ENCODE measurements around the gene ZNF177.

The ZNF177 gene

GRCh38 chr19:9353011-9353410 lies 9.8 kb upstream of the ZNF177 start:
- DNase-seq (ENCODE audit: low spot score) = no peak
- in situ Hi-C loops (cut with MboI; ENCODE audit: low sequenced_read_pairs, unreplicated experiment) = no loop called here
- no peak for TF ChIP-seq CTCF (IDR thresholded peaks at IDR 0.05; ENCODE audit: borderline replicate concordance, control extremely low read depth, extremely low read depth, insufficient read depth, missing control alignments)

GRCh38 chr19:9354651-9355050 lies 8.2 kb upstream of the ZNF177 start:
- no peak for TF ChIP-seq CTCF (IDR thresholded peaks at IDR 0.05; ENCODE audit: borderline replicate concordance, control extremely low read depth, extremely low read depth, insufficient read depth, missing control alignments)
- in situ Hi-C loops (cut with MboI; ENCODE audit: low sequenced_read_pairs, unreplicated experiment) = no loop called here
- no peak for DNase-seq (ENCODE audit: low spot score)

GRCh38 chr19:9370738-9371619 lies 8.2 kb downstream of the ZNF177 start:
- TF ChIP-seq CTCF (IDR thresholded peaks at IDR 0.05; ENCODE audit: borderline replicate concordance, control extremely low read depth, extremely low read depth, insufficient read depth, missing control alignments) = no peak
- DNase-seq (ENCODE audit: low spot score) = no peak
- in situ Hi-C loops (cut with MboI; ENCODE audit: low sequenced_read_pairs, unreplicated experiment) = no loop called here

GRCh38 chr19:9381361-9381785 lies 18.6 kb downstream of the ZNF177 start:
- in situ Hi-C loops (cut with MboI; ENCODE audit: low sequenced_read_pairs, unreplicated experiment) = no loop called here
- no peak for DNase-seq (ENCODE audit: low spot score)
- TF ChIP-seq CTCF (IDR thresholded peaks at IDR 0.05; ENCODE audit: borderline replicate concordance, control extremely low read depth, extremely low read depth, insufficient read depth, missing control alignments) = no peak

GRCh38 chr19:9406798-9407352 lies 44.1 kb downstream of the ZNF177 start:
- no peak for TF ChIP-seq CTCF (IDR thresholded peaks at IDR 0.05; ENCODE audit: borderline replicate concordance, control extremely low read depth, extremely low read depth, insufficient read depth, missing control alignments)
- peak; percentile 67 for DNase-seq (ENCODE audit: low spot score)

GRCh38 chr19:9407827-9408226 lies 45.0 kb downstream of the ZNF177 start:
- in situ Hi-C loops (cut with MboI; ENCODE audit: low sequenced_read_pairs, unreplicated experiment) = no loop called here
- DNase-seq (ENCODE audit: low spot score) = no peak
- no peak for TF ChIP-seq CTCF (IDR thresholded peaks at IDR 0.05; ENCODE audit: borderline replicate concordance, control extremely low read depth, extremely low read depth, insufficient read depth, missing control alignments)

More at GRCh38 chr19:9406798-9407352, 44.1 kb downstream of the ZNF177 start:
- in situ Hi-C loops (cut with MboI; ENCODE audit: low sequenced_read_pairs, unreplicated experiment) = no loop called here

Measured in GM13976 (cell line).